ENCODE results near the gene DLG2.

DNA sequence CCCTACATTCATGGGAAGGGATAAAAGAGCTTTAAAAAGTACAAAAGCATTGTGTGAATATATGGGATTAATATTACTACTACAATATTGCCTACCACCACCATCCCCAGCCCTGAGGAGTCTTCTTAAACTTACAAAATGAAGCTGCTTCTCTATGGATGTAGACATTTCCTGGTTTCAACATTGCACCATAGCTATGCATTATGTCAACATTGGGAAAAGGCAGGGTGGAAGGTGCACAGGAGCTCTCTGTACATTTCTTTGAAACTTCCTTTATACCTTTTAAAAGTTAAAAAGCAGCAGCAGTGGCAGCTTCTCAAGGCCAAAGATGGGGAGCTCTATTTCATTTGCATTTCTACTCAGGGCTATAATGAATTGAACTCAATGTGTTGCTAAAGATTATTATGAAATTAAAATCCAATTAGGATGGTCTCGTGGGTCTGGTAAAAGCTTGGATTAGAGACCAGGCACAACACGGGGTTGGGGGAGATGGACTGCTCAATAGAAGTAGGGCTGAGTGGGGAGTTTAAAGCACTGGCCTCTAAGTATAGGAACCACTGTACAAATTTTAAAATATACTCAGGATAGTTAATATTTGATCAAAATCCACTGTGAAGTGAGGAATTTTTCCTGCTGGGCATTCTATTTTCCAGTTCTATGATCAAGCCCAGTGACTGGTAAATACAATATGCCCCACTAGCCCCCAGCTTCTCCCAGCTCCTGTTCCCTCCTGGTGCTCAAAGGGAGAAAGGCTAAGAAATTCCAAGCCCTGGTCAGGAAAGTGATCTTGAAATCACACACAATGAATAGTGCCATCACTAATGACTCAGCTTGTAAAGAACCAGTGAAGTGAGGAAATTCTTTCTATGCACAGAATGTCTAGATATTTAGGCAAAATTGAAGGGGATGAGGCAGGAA is 1978.3 kb downstream of the DLG2 start:
- TF ChIP-seq EP300 (IDR thresholded peaks at IDR 0.05; ENCODE audit: borderline replicate concordance) = no peak
- TF ChIP-seq, protein P1, sequence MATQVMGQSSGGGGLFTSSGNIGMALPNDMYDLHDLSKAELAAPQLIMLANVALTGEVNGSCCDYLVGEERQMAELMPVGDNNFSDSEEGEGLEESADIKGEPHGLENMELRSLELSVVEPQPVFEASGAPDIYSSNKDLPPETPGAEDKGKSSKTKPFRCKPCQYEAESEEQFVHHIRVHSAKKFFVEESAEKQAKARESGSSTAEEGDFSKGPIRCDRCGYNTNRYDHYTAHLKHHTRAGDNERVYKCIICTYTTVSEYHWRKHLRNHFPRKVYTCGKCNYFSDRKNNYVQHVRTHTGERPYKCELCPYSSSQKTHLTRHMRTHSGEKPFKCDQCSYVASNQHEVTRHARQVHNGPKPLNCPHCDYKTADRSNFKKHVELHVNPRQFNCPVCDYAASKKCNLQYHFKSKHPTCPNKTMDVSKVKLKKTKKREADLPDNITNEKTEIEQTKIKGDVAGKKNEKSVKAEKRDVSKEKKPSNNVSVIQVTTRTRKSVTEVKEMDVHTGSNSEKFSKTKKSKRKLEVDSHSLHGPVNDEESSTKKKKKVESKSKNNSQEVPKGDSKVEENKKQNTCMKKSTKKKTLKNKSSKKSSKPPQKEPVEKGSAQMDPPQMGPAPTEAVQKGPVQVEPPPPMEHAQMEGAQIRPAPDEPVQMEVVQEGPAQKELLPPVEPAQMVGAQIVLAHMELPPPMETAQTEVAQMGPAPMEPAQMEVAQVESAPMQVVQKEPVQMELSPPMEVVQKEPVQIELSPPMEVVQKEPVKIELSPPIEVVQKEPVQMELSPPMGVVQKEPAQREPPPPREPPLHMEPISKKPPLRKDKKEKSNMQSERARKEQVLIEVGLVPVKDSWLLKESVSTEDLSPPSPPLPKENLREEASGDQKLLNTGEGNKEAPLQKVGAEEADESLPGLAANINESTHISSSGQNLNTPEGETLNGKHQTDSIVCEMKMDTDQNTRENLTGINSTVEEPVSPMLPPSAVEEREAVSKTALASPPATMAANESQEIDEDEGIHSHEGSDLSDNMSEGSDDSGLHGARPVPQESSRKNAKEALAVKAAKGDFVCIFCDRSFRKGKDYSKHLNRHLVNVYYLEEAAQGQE (IDR thresholded peaks at IDR 0.05; ENCODE audit: low read depth) = no peak
